HG03060 (cell line): ENCODE data around the gene PRAC2.

Experiments
- ATAC-seq: cut with Tn5 transposase; IDR thresholded peaks from one replicate; pipeline ENCODE4 v1.9.1; 2021; ENCODE audit warnings: low read depth, moderate number of reproducible peaks; ENCODE audit not compliant: unreplicated experiment

The PRAC2 gene

DNA sequence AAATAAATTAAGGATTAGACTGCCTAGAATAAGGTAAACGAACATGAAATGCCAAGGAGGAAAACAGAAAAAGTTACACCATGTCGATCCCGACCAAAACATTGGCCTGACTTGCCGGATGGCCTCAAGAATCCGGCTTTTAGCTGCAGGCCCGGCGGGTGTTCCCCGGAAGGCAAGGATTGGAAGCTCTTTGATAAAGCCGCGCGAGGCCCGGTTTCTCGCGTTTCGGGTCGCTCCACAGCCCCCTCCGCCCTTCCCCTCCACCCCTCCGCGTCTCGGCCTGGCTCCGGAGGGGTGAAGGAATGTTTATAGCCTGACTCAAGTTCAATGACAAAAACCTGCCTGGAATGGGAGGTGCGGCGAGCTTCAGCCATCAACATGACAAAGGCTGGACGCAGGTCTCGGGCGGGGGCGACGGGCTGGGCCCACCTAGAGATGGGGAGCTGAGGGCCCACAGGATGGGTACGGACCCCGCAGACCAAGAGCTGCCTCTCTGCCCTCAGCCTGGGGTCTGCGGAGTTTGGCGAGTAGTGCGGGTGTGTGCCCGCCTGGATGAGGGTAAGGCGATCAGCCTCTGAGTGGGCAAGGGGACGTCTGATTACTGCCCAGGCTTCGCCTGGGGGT, 3.2 kb upstream of the PRAC2 start:
- ATAC-seq = no peak

DNA sequence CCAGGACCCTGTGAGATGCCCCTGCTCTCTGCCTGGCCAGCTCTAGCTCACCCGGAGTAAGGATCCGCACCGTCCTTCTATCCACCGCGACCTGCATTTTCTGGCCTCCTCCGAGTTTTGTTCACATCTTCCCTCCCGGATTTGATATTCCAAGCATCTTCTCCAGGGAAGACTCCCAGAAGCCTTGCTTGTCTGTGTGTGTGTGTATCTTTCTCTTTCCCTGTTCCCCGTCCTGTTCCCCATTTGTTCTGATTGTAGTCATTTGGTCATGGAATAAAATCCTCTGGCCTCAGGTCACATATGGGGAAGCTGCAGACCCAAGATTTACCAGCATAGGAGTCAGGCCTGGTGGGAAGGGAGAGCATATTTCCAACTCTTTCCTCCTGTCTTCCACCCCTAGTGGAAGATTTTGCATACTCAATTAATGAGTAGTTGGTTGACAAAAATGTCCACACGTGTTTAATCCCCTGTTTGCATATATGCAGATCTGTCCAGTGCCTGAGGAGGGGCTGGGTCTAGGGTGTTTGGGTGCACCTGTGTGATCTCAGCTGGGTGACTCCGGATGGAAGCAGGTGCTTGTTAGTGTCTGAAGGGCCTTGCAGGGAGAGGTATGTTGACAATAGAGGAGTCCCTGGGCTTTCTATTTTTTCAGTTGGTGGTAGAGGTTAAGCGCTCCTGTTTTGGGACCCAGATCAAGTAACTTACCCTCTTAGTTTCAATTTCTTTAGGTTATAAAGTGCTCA, 2.5 kb upstream of the PRAC2 start:
- no peak for ATAC-seq

- ATAC-seq = no peak
These were observed 2.0 kb upstream of the PRAC2 start for GRCh38 chr17:48721009-48721402.

GRCh38 chr17:48722201-48722907, 631 bp upstream of the PRAC2 start, which contains the start of gene PRAC1:
PRAC1 (minus strand) TSS chr17:48722518; CDS start chr17:48722392, 126 bp downstream.
- ATAC-seq = no peak

- ATAC-seq = no peak
These were observed 652 bp downstream of the PRAC2 start for GRCh38 chr17:48723423-48724250.

GRCh38 chr17:48724251-48725003, 1.4 kb downstream of the PRAC2 start:
- no peak for ATAC-seq

DNA sequence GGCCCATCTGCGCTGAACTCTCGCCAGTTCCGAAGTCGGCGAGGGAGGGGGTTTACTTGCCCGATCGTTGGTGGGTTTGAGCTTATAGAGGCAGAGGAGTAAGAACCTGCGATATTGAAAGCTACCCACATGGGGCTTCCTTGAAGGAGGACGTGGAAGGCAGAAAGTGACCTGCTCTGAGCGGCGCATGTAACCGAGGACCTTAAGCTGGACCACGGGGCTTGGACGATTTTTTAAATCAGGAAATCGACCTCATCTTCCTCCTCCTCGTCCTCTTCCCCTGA, 2.0 kb downstream of the PRAC2 start:
- ATAC-seq = no peak

- no peak for ATAC-seq
These were observed 2.5 kb downstream of the PRAC2 start for GRCh38 chr17:48725288-48726064.

DNA sequence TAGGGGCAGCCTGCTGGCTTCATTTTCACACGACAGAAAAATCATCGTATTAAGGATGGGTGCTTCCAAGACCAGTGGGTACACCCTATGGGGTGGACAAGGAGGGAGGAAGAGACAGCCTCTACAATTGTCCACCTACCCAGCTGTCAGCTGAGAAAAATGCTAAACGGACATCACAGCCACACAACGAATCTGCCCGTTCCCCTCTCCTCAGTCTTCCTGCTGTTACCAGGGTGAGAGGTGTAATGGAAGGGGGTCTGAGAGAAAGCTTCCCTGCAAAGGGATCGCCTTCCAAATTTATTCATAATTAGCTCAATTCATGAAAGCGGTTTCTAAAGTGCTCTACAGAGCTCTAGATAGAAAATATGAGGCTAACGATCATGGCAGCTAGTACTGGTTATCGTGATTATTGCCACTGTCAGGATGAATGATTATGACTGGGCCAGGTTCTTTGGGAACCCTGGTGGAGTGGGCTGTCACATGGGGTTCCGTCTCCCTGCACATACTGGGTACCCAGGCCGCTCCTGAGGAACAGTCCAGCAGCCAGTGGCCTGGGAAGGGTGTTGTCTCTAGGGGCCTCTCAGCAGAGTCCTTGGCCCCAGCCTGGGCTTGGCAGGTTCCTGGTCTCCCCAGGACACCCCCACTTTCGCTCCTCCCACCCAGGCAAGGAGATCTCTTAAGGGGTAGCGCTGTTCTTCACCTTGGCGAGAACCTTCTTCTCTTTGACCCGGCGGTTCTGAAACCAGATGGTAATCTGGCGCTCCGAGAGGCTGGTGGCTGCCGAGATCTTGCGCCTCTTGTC, 3.3 kb downstream of the PRAC2 start:
- no peak for ATAC-seq

- no peak for ATAC-seq
These were observed 3.9 kb downstream of the PRAC2 start for GRCh38 chr17:48726916-48727286.

DNA sequence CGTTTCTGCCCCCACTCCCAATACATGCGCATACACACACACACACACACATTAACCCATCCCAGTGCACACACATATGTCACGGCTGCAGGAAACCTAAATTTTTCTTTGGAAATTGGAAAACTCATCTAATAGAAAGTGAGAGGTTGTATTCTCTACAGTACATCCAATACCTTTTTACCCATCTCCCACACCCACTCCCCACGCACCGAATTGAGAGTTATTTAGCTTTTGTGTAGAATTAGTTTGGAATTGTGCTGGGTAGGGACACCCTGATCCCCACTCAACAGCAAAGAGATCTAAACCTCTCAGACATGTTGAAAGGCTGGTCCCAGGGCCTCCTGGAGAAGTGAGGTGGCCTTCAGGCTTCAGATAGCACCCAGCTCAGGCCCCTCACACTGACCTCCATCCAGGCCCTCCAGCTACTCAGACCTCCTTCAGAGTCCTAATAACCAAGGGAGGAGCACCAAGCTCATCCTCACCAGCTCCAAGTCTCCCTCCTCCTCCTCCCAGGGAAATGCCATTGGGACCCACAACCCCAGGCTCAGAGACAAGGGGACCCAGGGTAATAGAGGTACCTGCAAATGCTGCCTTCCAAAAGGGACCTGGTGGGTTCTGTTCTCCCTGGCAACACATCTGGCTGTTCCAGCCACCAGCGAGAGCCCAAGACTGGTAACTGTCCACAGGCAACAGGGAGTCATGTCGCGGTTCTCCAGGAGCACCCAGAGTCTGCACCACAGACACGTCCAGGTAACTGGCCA, 4.6 kb downstream of the PRAC2 start:
- ATAC-seq = no peak

- no peak for ATAC-seq
These were observed 5.5 kb downstream of the PRAC2 start, which contains the start of gene HOXB13 for GRCh38 chr17:48728232-48729231. HOXB13 (minus strand) TSS chr17:48728750; CDS start chr17:48728593, 157 bp downstream.

- ATAC-seq = no peak
These were observed 6.6 kb downstream of the PRAC2 start for GRCh38 chr17:48729335-48730239.

DNA sequence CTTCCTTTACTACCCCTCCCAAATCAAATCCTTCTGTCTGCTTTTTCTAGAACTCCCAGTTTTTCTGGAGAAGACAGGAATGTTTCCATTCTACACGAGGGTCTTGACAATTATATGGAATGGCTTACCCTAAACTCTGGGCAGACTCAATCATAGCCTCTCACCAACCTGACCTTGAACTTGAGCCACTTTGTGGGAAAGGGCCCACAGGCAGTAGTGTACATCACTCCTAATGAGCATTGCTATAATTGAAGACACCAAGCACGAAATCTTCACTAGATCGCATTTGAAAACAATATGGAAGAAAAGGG, 7.2 kb downstream of the PRAC2 start:
- no peak for ATAC-seq

GRCh38 chr17:48731355-48731754, 8.4 kb downstream of the PRAC2 start:
- ATAC-seq = no peak
